ENCODE results near the gene MAL.
"Not testable (repeated sequence)": the region's sequence is repeated elsewhere in the genome, so short reads cannot be mapped to it uniquely, and the experiment has no call there.

MAL gene

GRCh38 chr2:95032868-95033603, 7.5 kb downstream of the MAL start:
- no peak for DNase-seq (ENCODE audit: low spot score)

GRCh38 chr2:95034221-95034620, 8.7 kb downstream of the MAL start:
- DNase-seq (ENCODE audit: low spot score): no peak

- no peak for DNase-seq (ENCODE audit: low spot score)
Measured at GRCh38 chr2:95034818-95035217, 9.3 kb downstream of the MAL start.

DNA sequence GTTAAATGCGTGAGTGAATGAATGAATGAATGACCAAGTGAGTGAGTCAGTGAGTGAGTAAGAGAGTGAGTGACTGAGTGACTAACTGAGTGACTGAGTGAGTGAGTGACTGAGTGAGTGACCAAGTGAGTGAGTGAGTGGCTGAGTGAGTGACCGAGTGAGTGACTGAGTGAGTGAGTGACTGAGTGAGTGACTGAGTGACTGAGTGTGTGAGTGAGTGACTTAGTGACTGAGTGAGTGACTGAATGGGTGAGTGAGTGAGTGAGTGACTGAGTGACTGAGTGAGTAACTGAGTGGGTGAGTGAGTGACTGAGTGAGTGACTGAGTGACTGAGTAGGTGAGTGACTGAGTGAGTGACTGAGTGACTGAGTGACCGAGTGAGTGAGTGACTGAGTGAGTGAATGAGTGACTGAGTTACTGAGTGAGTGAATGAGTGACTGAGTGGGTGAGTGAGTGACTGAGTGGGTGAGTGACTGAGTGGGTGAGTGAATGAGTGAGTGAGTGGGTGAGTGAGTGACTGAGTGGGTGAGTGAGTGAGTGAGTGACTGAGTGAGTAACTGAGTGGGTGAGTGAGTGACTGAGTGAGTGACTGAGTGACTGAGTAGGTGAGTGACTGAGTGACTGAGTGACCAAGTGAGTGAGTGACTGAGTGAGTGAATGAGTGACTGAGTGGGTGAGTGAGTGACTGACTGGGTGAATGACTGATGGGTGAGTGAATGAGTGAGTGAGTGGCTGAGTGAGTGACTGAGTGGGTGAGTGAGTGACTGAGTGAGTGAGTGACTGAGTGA, 11.3 kb downstream of the MAL start:
- no peak for DNase-seq (ENCODE audit: low spot score)

GRCh38 chr2:95037384-95037839, 11.9 kb downstream of the MAL start:
- DNase-seq (ENCODE audit: low spot score): no peak

DNA sequence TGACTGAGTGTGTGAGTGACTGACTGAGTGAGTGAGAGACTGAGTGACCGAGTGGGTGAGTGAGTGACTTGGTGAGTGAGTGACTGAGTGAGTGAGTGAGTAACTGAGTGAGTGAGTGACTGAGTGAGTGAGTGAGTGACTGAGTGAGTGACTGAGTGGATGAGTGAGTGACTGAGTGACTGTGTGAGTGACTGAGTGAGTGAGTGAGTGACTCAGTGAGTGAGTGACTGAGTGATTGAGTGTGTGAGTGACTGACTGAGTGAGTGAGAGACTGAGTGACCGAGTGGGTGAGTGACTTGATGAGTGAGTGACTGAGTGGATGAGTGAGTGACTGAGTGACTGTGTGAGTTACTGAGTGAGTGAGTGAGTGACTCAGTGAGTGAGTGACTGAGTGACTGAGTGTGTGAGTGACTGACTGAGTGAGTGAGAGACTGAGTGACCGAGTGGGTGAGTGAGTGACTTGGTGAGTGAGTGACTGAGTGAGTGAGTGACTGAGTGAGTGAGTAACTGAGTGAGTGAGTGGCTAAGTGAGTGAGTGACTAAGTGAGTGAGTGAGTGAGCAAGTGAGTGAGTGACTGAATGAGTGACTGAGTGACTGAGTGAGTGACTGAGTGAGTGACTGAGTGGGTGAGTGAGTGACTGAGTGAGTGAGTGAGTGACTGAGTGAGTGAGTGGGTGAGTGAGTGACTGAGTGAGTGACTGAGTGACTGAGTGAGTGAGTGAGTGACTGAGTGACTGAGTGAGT, 12.5 kb downstream of the MAL start:
- not testable (repeated sequence) for DNase-seq (ENCODE audit: low spot score)

- no peak for DNase-seq (ENCODE audit: low spot score)
Measured at GRCh38 chr2:95038635-95039298, 13.3 kb downstream of the MAL start.

DNA sequence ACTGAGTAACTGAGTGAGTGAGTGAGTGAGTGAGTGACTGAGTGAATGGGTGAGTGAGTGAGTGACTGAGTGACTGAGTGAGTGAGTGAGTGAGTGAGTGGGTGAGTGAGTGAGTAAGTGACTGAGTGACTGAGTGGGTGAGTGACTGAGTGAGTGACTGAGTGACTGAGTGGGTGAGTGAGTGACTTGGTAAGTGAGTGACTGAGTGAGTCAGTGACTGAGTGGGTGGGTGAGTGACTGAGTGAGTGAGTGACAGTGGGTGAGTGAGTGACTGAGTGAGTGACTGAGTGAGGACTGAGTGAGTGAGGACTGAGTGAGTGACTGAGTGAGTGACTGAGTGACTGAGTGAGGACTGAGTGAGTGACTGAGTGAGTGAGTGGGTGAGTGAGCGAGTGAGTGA, 13.9 kb downstream of the MAL start:
- no peak for DNase-seq (ENCODE audit: low spot score)

DNA sequence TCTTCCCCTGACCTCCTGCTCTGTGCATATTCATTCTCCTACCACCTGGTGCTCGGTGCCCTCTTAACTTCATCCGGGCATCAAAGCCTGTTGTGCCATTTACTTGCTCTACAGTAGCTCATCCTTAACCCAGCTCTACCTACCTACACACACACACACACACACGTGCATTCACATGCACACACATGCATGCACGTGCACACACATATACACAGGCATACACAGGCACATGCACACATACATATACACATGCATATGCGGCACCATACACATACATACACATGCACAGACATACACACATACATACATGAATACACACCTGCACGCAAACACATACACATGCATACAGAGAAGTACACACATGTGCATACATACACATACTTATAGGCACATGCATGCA, 14.5 kb downstream of the MAL start:
- no peak for DNase-seq (ENCODE audit: low spot score)

- DNase-seq (ENCODE audit: low spot score): no peak
Measured at GRCh38 chr2:95040426-95040825, 14.9 kb downstream of the MAL start.

DNA sequence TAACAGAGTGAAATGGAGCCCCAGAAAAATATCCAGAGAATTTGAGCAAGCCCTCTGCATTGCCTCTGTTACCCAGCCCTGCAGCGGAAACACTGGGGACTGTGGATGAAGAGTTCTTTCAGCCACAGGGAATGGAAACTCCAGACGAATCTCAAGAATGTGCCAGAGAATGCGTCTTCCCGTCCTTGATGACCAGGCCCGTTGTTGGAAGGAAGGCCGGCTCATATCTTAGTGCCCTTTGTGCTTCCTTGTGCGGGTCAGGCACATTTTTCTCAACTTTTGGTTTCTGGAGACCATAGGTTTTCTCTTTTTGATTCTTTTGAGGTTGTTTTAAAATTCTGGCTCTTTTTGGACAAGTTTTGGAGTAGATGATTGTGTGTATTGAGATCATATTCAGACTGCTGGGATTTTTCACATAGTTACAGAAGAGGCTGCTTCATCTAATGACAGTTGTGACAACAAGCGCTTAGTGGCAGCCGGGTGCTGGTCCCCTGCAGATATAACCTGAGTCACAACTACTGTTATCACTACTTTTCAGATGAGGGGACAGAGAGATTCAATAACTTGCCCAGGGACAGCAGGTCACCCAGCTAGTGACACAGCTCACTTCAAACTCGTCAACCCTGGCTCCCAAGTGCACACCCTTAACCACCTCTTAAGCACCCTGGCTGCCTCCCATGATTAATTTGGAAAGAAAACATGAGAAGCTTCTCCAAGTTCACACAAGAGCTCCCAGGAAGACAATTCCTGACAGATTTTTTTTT, 15.7 kb downstream of the MAL start:
- DNase-seq (ENCODE audit: low spot score): no peak

DNA sequence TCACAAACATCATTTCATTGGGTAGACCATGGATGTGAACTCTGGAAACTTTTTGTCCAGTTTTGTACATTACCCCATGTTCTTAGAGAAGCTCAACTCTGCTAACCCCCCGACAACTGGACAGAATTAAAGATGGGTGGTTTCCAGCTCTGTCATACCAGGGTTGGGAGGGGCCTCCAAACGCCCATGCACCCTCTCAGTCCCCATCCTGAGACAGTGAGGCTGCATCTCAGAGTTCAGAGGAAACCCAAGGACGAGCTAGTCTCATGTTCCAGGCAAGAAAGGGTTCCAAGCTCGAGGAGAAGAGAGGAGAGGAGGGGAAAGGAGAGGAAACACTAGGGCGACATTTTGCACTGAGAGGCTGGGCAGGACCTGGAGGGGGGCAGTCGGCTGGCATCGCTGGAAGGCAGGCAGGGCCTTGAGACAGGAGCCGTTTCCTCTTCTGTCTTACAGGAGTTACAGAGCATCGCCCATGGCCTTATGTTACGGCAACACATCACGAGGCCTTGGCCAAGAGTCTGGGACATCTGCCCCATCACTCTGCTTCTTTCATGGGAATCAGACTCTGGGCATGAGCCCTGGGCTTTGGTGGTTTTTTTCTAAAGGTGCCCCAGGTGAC, 16.4 kb downstream of the MAL start:
- no peak for DNase-seq (ENCODE audit: low spot score)

- no peak for DNase-seq (ENCODE audit: low spot score)
Measured at GRCh38 chr2:95042472-95043271, 17.2 kb downstream of the MAL start.

DNA sequence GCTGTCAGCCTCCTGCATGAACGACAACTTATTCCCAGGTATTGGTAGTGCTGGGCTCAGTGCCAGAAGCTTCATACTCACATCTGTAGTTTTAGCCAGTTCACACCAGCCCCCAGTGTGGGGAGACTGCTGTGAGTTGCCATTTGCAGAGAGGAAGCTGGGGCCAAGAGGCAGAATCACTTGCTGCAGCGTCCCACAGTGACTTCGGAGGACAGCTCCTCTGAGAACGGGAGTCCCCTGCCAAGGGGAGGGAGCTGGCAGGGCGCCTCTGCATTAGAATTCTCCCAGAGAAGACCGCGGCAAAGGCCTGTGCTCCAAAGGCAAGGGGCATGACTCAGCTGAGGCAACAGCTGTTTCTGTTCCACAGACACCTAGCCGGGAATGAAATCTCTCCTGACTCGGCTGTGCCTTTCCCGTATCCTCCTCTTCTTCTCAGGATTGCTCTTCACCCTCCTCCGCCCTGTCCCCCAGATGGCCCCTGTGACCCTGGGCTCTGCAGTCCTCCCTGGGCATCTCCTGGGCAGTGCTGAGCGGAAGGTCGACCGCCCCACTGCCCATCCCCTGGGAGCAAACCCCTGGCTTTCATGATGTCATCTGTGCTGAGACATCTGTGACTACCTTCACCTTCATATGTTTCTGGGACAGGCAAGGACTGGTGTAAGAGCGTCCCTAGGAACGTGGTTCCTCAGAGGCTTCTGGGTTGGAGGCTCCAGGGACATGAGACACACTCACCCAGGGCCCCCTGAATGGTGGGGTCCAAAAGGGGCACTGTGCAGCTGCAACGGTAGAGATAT, 18.0 kb downstream of the MAL start:
- DNase-seq (ENCODE audit: low spot score): no peak

GRCh38 chr2:95044601-95045000, 19.1 kb downstream of the MAL start:
- DNase-seq (ENCODE audit: low spot score): no peak

- DNase-seq (ENCODE audit: low spot score): no peak
Measured at GRCh38 chr2:95046371-95047112, 21.0 kb downstream of the MAL start.

DNA sequence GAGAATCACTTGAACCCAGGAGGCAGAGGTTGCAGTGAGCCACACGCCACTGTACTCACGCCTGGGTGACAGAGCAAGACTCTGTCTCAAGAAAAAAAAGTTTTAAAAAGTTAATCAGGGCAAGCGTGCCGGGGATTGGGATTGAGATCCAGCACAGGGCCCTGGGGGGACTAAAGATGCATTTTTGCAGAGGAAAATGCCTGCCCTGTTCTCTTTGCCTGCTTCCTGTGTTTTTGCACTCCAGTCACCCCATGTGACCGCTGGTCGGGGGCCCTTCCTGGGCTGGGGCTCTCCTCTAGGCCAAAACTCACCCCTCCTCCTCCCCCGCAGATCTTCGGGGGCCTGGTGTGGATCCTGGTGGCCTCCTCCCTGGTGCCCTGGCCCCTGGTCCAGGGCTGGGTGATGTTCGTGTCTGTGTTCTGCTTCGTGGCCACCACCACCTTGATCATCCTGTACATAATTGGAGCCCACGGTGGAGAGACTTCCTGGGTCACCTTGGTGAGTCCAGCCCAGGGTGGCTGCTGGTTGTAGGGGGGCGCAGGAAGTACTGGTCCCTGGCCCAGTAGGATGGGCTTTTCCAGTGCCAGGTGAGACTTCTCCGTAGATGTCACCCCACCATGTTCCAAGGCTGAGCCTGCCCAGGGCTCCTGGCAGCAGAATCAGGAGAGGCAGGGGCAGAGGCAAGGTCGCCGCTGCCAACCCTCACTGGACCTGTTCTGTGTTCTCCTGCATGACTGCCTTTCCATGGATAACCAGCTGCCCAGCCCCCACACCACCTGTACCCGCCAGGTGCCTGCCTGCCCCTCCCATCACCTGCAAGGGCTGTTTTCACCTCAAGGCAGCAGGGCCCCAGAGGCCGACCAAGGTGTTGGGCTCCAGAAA, 22.4 kb downstream of the MAL start:
- no peak for DNase-seq (ENCODE audit: low spot score)
